H9 (cell line): ENCODE results near the gene DOCK2. TPM values are rescaled to one million over a fixed set of nuclear protein-coding genes. Genes with fewer than 3 reads are reported as not detected.
"Not testable (repeated sequence)": the region's sequence is repeated elsewhere in the genome, so short reads cannot be mapped to it uniquely, and the experiment has no call there.

Experiments used
- DNase-seq: peaks from one replicate; pipeline ENCODE4 v3.0.0-alpha.2; 2017
- H2AFZ ChIP-seq: one replicate; pipeline ENCODE4 v1.6.1; 2013; ENCODE audit warnings: mild to moderate bottlenecking, low read length, control low read depth, moderate library complexity
- H2AK5ac ChIP-seq: 2 replicates; pipeline ENCODE4 v1.6.1; 2013; ENCODE audit warnings: low read length, control low read depth, mixed read lengths; ENCODE audit not compliant: insufficient read length
- H2BK120ac ChIP-seq: one replicate; pipeline ENCODE4 v1.6.1; 2013; ENCODE audit warnings: low read depth, mild to moderate bottlenecking, low read length, control low read depth, inconsistent platforms; ENCODE audit not compliant: poor library complexity, severe bottlenecking
- H2BK12ac ChIP-seq: 2 replicates; pipeline ENCODE4 v1.6.1; 2013; ENCODE audit warnings: low read length, control low read depth, mixed read lengths, low read depth; ENCODE audit not compliant: insufficient read length
- H2BK15ac ChIP-seq: 2 replicates; pipeline ENCODE4 v1.6.1; 2013; ENCODE audit warnings: low read depth, low read length, control low read depth
- H2BK20ac ChIP-seq: one replicate; pipeline ENCODE4 v1.6.1; 2013; ENCODE audit warnings: low read depth, mild to moderate bottlenecking, low read length, control low read depth, inconsistent platforms; ENCODE audit not compliant: poor library complexity, severe bottlenecking
- H2BK5ac ChIP-seq: 2 replicates; pipeline ENCODE4 v1.6.1; 2013; ENCODE audit warnings: low read length, control low read depth, mixed read lengths; ENCODE audit not compliant: insufficient read length
- H3K14ac ChIP-seq: 2 replicates; pipeline ENCODE4 v1.6.1; 2013; ENCODE audit warnings: low read length, control low read depth; ENCODE audit not compliant: insufficient read depth
- H3K18ac ChIP-seq: 2 replicates; pipeline ENCODE4 v1.6.1; 2013; ENCODE audit warnings: low read depth, mild to moderate bottlenecking, mixed read lengths, low read length, control low read depth; ENCODE audit not compliant: insufficient read length
- H3K23ac ChIP-seq: 2 replicates; pipeline ENCODE4 v1.6.1; 2013; ENCODE audit warnings: low read length, control low read depth, mixed read lengths, low read depth; ENCODE audit not compliant: insufficient read length
- H3K23me2 ChIP-seq: 2 replicates; pipeline ENCODE4 v1.6.1; 2013; ENCODE audit warnings: low read depth, mild to moderate bottlenecking, mixed read lengths, low read length, control low read depth; ENCODE audit not compliant: insufficient read length, poor library complexity, severe bottlenecking
- H3K27ac ChIP-seq: 2 replicates; pipeline ENCODE4 v1.5.1; 2013; ENCODE audit warnings: low read length, control low read depth, mixed read lengths, low read depth; ENCODE audit not compliant: insufficient read length
- H3K27me3 ChIP-seq: 2 replicates; pipeline ENCODE4 v1.6.1; 2013; ENCODE audit warnings: low read length, control low read depth, inconsistent platforms; ENCODE audit not compliant: insufficient read depth
- H3K4ac ChIP-seq: 2 replicates; pipeline ENCODE4 v1.6.1; 2013; ENCODE audit warnings: low read depth, mild to moderate bottlenecking, control low read depth, inconsistent platforms, low read length, moderate library complexity
- H3K4me1 ChIP-seq: 2 replicates; pipeline ENCODE4 v1.6.1; 2013; ENCODE audit warnings: low read length, control low read depth, inconsistent platforms; ENCODE audit not compliant: insufficient read depth
- H3K4me2 ChIP-seq: 2 replicates; pipeline ENCODE4 v1.6.1; 2013; ENCODE audit warnings: low read length, control low read depth, mixed read lengths; ENCODE audit not compliant: insufficient read length, insufficient read depth
- H3K56ac ChIP-seq: 2 replicates; pipeline ENCODE4 v1.6.1; 2013; ENCODE audit warnings: low read depth, mild to moderate bottlenecking, mixed read lengths, low read length, control low read depth; ENCODE audit not compliant: insufficient read length
- H3K79me1 ChIP-seq: 2 replicates; pipeline ENCODE4 v1.6.1; 2013; ENCODE audit warnings: low read depth, mild to moderate bottlenecking, moderate library complexity, low read length, control low read depth, inconsistent platforms; ENCODE audit not compliant: insufficient read depth, poor library complexity, severe bottlenecking
- H3K79me2 ChIP-seq: 2 replicates; pipeline ENCODE4 v1.6.1; 2013; ENCODE audit warnings: low read length, control low read depth, inconsistent platforms; ENCODE audit not compliant: insufficient read depth
- H3K9ac ChIP-seq: 2 replicates; pipeline ENCODE4 v1.6.1; 2013; ENCODE audit warnings: low read length, control low read depth, mixed read lengths; ENCODE audit not compliant: insufficient read length; ENCODE audit errors: extremely low read depth
- H3K9me3 ChIP-seq: one replicate; pipeline ENCODE4 v1.6.1; 2013; ENCODE audit warnings: low read depth, low read length, inconsistent platforms; ENCODE audit not compliant: control insufficient read depth
- H3T11ph ChIP-seq: one replicate; pipeline ENCODE4 v1.6.1; 2013; ENCODE audit warnings: mild to moderate bottlenecking, low read length, control low read depth, inconsistent platforms
- H4K20me1 ChIP-seq: one replicate; pipeline ENCODE4 v1.6.1; 2013; ENCODE audit not compliant: control insufficient read depth, insufficient read length, insufficient read depth
- H4K5ac ChIP-seq: 2 replicates; pipeline ENCODE4 v1.6.1; 2013; ENCODE audit warnings: low read depth, mild to moderate bottlenecking, mixed read lengths, low read length, control low read depth; ENCODE audit not compliant: insufficient read length
- H4K8ac ChIP-seq: replicated peaks from 2 replicates; pipeline ENCODE4 v1.6.1; 2013; ENCODE audit warnings: low read length, control low read depth, mixed read lengths, low read depth; ENCODE audit not compliant: insufficient read length
- H4K91ac ChIP-seq: 2 replicates; pipeline ENCODE4 v1.6.1; 2013; ENCODE audit warnings: low read depth, mild to moderate bottlenecking, moderate library complexity, mixed read lengths, low read length, control low read depth; ENCODE audit not compliant: insufficient read length
- H3K27ac Mint-ChIP-seq, 3 experiments: 2 replicates in 2 of 3; 3 replicates in 1 of 3; pipeline ENCODE4 v1.8.0; 2020 to 2021; ENCODE audit warnings: mixed read lengths in 3 of 3, mild to moderate bottlenecking in 1 of 3, moderate library complexity in 1 of 3
- H3K27me3 Mint-ChIP-seq: 2 replicates; pipeline ENCODE4 v1.8.0; 2021; ENCODE audit warnings: low read depth, mild to moderate bottlenecking, moderate library complexity, mixed read lengths
- H3K36me3 Mint-ChIP-seq, 3 experiments: 2 replicates in 2 of 3; 3 replicates in 1 of 3; pipeline ENCODE4 v1.8.0; 2020 to 2021; ENCODE audit warnings: low read depth in 3 of 3, mixed read lengths in 3 of 3; ENCODE audit not compliant: insufficient read depth in 1 of 3
- H3K4me1 Mint-ChIP-seq, 2 experiments: 2 replicates each; pipeline ENCODE4 v1.8.0; 2020; ENCODE audit warnings: mixed read lengths in 2 of 2
- H3K4me3 Mint-ChIP-seq, 2 experiments: 2 replicates in 1 of 2; 3 replicates in 1 of 2; pipeline ENCODE4 v1.8.0; 2020 to 2021; ENCODE audit warnings: mild to moderate bottlenecking in 2 of 2, mixed read lengths in 2 of 2, moderate library complexity in 1 of 2
- H3K9me3 Mint-ChIP-seq, 2 experiments: 2 replicates in 1 of 2; 3 replicates in 1 of 2; pipeline ENCODE4 v1.8.0; 2020; ENCODE audit warnings: mild to moderate bottlenecking in 2 of 2, mixed read lengths in 2 of 2, moderate library complexity in 1 of 2
- CTCF ChIP-seq: fragments of 200-600 bp; sonication (generic); conservative IDR thresholded peaks from 3 replicates; pipeline ENCODE4 v1.8.0; 2021; ENCODE audit warnings: antibody characterized with exemption, mild to moderate bottlenecking
- WGBS: extraction: QIAGEN DNeasy Blood & Tissue Kit; methylation state at CpG from one replicate; pipeline ENCODE4 v1.1.7; 2013; ENCODE audit warnings: missing lambda C conversion rate, low lambda C conversion rate, mixed read lengths; ENCODE audit not compliant: insufficient read length; ENCODE audit errors: extremely low coverage; 5-methylcytosine and 5-hydroxymethylcytosine counted together
- total RNA-seq: library from RNA; stranded (reverse); gene quantifications from 2 replicates; pipeline ENCODE4 v1.2.1, GENCODE V29; 2021

The DOCK2 gene
- total RNA-seq, 1 experiment from 2014 or later, result 7.8 TPM

- H4K5ac ChIP-seq, result no peak overlapping the region
- no peak for DNase-seq
- Mint-ChIP-seq H3K27ac (no peak overlapping the region), H3K4me3 (no peak overlapping the region), H3K27me3 (no peaks in the 10 kb centered on the region), H3K9me3 (peaks cover 0 to 3% of the 10 kb centered on the region in 2 experiments; a peak in 1 of 5 replicates), H3K4me1 (no peaks in the 10 kb centered on the region), H3K36me3 (no peaks in the 10 kb centered on the region; a peak in 1 of 7 replicates)
- H2BK20ac ChIP-seq, result no peak overlapping the region
- no peak overlapping the region for H3K4ac ChIP-seq
- H3K9me3 ChIP-seq, result no peaks in the 10 kb centered on the region
- WGBS, result no CpG with 5 or more reads among the region's 1 CpG
- H2AK5ac ChIP-seq, result no peak overlapping the region
- H2BK5ac ChIP-seq, result no peak overlapping the region
- H3K18ac ChIP-seq, result no peak overlapping the region
- no peaks in the 10 kb centered on the region for H3K79me2 ChIP-seq
- H3T11ph ChIP-seq, result no peak overlapping the region
- H3K79me1 ChIP-seq, result no peaks in the 10 kb centered on the region
- H3K4me1 ChIP-seq, result no peaks in the 10 kb centered on the region
- no peaks in the 10 kb centered on the region for H3K27me3 ChIP-seq
- no peaks in the 10 kb centered on the region for H4K20me1 ChIP-seq
- no peak overlapping the region for H3K23ac ChIP-seq
- no peak overlapping the region for H2AFZ ChIP-seq
- no peak overlapping the region for H2BK12ac ChIP-seq
- no peak overlapping the region for H3K56ac ChIP-seq
- H4K91ac ChIP-seq, result no peak overlapping the region
- no peak overlapping the region for H3K4me2 ChIP-seq
- TF ChIP-seq CTCF, result no peak
- H3K9ac ChIP-seq, result no peak overlapping the region
- H4K8ac ChIP-seq, result no peak overlapping the region
- no peak overlapping the region for H3K27ac ChIP-seq
- no peak overlapping the region for H3K14ac ChIP-seq
- H3K23me2 ChIP-seq, result no peaks in the 10 kb centered on the region
- no peak overlapping the region for H2BK120ac ChIP-seq
- H2BK15ac ChIP-seq, result no peak overlapping the region
Measured at GRCh38 chr5:169657127-169657526, 20.1 kb downstream of the DOCK2 start.

- not testable (repeated sequence) for H3K36me3 Mint-ChIP-seq
- WGBS, result no CpG with 5 or more reads among the region's 3 CpGs
Measured at GRCh38 chr5:169662451-169662850, 25.4 kb downstream of the DOCK2 start.

More at GRCh38 chr5:169662451-169662850, 25.4 kb downstream of the DOCK2 start:
- not testable (repeated sequence) for H3K56ac ChIP-seq, H2BK120ac ChIP-seq, H3K4me3 Mint-ChIP-seq, H3K4me1 Mint-ChIP-seq, H3K23ac ChIP-seq, H3K9me3 Mint-ChIP-seq, H3K4me1 ChIP-seq, H3K14ac ChIP-seq, H3K79me1 ChIP-seq, H3K9ac ChIP-seq, H3K4me2 ChIP-seq, H2AK5ac ChIP-seq, H3K79me2 ChIP-seq, DNase-seq, H2AFZ ChIP-seq, H3K18ac ChIP-seq, H4K91ac ChIP-seq, H4K5ac ChIP-seq, H2BK15ac ChIP-seq, H3K23me2 ChIP-seq, H4K8ac ChIP-seq, H2BK12ac ChIP-seq, H3K27ac ChIP-seq, H3K27me3 Mint-ChIP-seq, H3K27ac Mint-ChIP-seq, H3K4ac ChIP-seq, H2BK5ac ChIP-seq, H3T11ph ChIP-seq, H4K20me1 ChIP-seq, H2BK20ac ChIP-seq, H3K9me3 ChIP-seq, H3K27me3 ChIP-seq
